ENCODE results near the gene VCP.

VCP gene

DNA sequence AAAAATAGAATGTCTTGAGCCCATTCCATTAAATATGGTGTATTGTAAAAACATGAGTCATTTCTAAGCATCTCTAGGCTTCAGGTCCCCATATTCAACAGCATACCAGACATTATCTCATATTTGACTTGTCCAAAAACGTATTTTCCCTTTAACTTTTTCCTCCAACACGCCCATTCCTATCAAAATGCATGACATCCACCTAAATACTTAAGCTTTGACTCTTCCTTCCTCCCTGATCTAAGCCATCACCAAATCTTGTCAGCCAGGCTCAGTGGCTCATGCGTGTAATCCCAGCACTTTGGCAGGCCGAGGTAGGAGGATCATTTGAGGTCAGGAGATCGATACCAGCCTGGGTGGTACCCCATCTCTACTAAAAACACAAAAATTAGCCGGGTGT lies 23.9 kb downstream of the VCP start:
- TF ChIP-seq ZFX (IDR thresholded peaks at IDR 0.05; ENCODE audit: borderline replicate concordance): no peak
- TF ChIP-seq CTCF (IDR thresholded peaks at IDR 0.05): no peak
- no peak overlapping the region for H3K27ac ChIP-seq

DNA sequence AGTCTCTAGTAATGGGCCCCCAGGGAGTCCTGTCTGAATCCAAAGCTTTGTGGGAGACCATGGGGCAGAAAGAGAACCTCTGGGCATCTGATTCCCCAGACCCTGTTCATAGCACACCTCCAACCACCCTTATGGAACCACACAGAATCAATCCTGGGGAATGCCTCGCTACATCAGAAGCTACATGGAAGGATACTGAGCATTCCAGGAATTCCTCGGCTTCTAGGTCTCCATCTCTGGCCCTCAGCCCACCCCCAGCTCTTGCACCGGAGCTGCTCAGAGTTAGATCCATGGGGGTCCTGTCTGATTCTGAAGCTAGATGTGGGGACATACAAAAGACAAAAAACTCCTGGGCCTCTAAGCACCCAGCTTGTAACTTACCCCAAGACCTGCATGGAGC lies 28.4 kb downstream of the VCP start:
- TF ChIP-seq CTCF (IDR thresholded peaks at IDR 0.05) (no peak), ZFX (IDR thresholded peaks at IDR 0.05; ENCODE audit: borderline replicate concordance) (no peak)
- no peak overlapping the region for H3K27ac ChIP-seq

DNA sequence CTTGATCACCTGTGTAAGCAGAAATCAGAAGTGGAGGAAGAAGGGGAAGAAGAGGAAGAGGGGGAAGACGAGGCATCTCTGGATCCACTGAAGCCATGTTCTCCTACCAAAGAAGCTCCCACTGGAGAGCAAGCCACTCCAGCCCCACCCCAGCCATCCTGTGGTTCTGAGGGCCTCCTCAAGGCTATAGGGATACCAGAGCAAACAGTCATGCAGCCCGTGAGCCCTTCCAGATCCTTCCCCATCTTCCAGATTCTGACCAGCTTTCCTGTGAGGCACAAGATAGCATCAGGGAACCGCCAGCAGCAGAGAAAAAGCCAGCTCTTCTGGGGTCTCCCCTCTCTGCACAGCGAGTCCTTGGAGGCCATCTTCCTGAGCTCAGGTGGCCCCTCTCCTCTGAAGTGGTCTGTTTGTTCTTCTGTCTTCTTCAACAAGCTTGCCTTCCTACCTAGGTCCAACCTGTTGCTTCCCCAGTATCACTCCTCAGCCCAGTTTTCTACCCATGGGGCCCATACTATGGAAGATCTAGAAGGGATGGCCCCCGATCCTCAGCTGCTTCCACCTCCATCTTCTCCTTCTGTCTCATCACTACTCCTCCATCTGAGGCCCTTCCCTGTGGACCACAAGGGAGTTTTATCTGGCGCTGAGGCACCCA lies 29.4 kb downstream of the VCP start:
- no peak for TF ChIP-seq ZFX (IDR thresholded peaks at IDR 0.05; ENCODE audit: borderline replicate concordance)
- no peak for TF ChIP-seq CTCF (IDR thresholded peaks at IDR 0.05)
- no peak overlapping the region for H3K27ac ChIP-seq

- H3K27ac ChIP-seq: no peak overlapping the region
- TF ChIP-seq ZFX (IDR thresholded peaks at IDR 0.05; ENCODE audit: borderline replicate concordance): no peak
- TF ChIP-seq CTCF (IDR thresholded peaks at IDR 0.05): no peak
Observed at GRCh38 chr9:35042081-35042604, 30.3 kb downstream of the VCP start.

DNA sequence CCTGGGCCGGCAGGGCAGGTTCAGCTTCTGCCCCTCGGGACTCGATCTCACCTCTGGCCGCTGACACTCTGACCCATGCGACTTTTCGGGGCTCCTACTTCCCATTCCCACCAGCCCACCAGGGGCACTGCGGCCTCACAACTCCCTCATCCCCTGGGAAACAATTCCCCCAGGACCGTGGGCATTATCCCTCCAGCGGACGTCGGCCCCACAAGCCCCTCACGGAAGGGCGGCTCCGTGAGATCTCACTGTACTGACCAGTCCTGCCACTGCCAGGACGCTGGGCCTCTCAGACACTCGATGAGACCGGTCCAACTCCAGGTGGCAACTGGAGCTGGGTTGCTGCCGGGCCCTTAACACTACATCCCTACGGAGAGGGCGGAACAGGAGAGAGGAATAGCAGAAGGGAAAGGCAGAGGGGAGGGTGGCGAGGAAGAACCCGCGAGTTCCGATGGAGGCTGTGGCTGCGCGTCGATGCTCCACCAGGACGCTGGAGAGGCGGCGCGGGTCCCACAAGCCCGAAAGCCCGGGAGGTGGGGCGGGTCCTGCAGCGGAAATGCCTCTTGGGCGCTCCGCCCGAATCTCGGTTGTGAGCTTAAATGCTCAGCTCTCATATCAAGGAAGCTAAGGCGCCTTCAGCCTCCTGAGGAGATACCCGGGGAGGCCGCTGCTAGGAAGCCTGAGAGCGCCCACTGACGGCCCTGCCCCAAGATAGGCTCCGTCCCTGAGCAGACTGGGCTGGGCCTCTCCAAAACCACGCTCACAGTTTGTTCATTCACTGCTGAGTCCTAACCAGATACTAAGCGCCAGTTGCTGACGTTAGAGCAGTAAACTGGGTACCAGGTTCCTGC lies 36.3 kb downstream of the VCP start:
- TF ChIP-seq CTCF (IDR thresholded peaks at IDR 0.05): no peak
- no peak for TF ChIP-seq ZFX (IDR thresholded peaks at IDR 0.05; ENCODE audit: borderline replicate concordance)
- H3K27ac ChIP-seq: no peak overlapping the region

DNA sequence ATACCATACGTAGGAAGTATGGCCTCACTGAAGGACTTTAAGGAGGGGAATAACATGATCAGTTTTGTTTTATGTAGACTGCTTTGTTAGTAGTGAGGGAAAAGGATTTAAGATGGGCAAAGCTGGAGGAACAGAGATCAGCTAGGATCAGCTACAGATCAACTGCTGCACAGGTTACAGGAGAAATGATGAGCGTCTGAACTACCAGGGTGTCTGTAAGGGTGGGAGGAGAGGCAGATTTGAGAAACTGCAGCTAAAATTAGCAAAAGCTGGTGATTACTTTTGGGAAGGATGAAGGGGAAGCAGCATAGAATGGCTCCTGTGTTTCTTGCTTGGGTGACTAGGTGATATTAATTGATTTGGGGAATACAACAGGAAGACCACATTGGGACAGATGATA lies 39.3 kb downstream of the VCP start:
- TF ChIP-seq CTCF (IDR thresholded peaks at IDR 0.05) (no peak), ZFX (IDR thresholded peaks at IDR 0.05; ENCODE audit: borderline replicate concordance) (no peak)
- H3K27ac ChIP-seq: no peak overlapping the region

GRCh38 chr9:35029852-35030251 lies 42.6 kb downstream of the VCP start:
- TF ChIP-seq ZFX (IDR thresholded peaks at IDR 0.05; ENCODE audit: borderline replicate concordance) (no peak), CTCF (IDR thresholded peaks at IDR 0.05) (no peak)
- H3K27ac ChIP-seq: peak overlapping the region; percentile 56
